ENCODE measurements around the gene DONSON. TPM values are rescaled to one million over a fixed set of nuclear protein-coding genes. Genes with fewer than 3 reads are reported as not detected.

DONSON gene
- total RNA-seq, 1 experiment from 2014 or later, result 35.3 TPM

- TF ChIP-seq, protein P1, sequence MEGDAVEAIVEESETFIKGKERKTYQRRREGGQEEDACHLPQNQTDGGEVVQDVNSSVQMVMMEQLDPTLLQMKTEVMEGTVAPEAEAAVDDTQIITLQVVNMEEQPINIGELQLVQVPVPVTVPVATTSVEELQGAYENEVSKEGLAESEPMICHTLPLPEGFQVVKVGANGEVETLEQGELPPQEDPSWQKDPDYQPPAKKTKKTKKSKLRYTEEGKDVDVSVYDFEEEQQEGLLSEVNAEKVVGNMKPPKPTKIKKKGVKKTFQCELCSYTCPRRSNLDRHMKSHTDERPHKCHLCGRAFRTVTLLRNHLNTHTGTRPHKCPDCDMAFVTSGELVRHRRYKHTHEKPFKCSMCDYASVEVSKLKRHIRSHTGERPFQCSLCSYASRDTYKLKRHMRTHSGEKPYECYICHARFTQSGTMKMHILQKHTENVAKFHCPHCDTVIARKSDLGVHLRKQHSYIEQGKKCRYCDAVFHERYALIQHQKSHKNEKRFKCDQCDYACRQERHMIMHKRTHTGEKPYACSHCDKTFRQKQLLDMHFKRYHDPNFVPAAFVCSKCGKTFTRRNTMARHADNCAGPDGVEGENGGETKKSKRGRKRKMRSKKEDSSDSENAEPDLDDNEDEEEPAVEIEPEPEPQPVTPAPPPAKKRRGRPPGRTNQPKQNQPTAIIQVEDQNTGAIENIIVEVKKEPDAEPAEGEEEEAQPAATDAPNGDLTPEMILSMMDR (conservative IDR thresholded peaks at IDR 0.05), result no peak
- Histone ChIP-seq H3K4me2 (ENCODE audit: insufficient read depth, insufficient read length, low read length) (no peak overlapping the region), H4K8ac (replicated peaks; ENCODE audit: insufficient read length, low read depth, low read length) (no peak overlapping the region), H3K23ac (ENCODE audit: insufficient read length, low read depth, low read length) (no peak overlapping the region), H3K79me2 (ENCODE audit: insufficient read depth, low read length) (no peaks in the 10 kb centered on the region), H3K18ac (ENCODE audit: insufficient read length, low read depth, low read length) (no peak overlapping the region), H3K23me2 (ENCODE audit: insufficient read length, low read depth, low read length, poor library complexity, severe bottlenecking) (no peaks in the 10 kb centered on the region), H3K27ac (ENCODE audit: insufficient read length, low read depth, low read length) (no peak overlapping the region), H2BK15ac (ENCODE audit: low read depth, low read length) (no peak overlapping the region), H4K5ac (ENCODE audit: insufficient read length, low read depth, low read length) (no peak overlapping the region), H3K56ac (ENCODE audit: insufficient read length, low read depth, low read length) (no peak overlapping the region), H4K91ac (ENCODE audit: insufficient read length, low read depth, low read length) (no peak overlapping the region), H3K4me1 (ENCODE audit: insufficient read depth, low read length) (no peaks in the 10 kb centered on the region), H3K4ac (ENCODE audit: low read depth, low read length) (no peak overlapping the region), H2BK5ac (ENCODE audit: insufficient read length, low read length) (no peak overlapping the region), H4K20me1 (ENCODE audit: control insufficient read depth, insufficient read depth, insufficient read length) (no peaks in the 10 kb centered on the region), H3K27me3 (ENCODE audit: insufficient read depth, low read length) (no peaks in the 10 kb centered on the region), H3T11ph (ENCODE audit: low read length) (no peak overlapping the region), H2BK120ac (ENCODE audit: low read depth, low read length, poor library complexity, severe bottlenecking) (no peak overlapping the region), H3K79me1 (ENCODE audit: insufficient read depth, low read depth, low read length, poor library complexity, severe bottlenecking) (no peaks in the 10 kb centered on the region), H2AFZ (ENCODE audit: low read length) (no peak overlapping the region), H2BK12ac (ENCODE audit: insufficient read length, low read depth, low read length) (no peak overlapping the region), H2BK20ac (ENCODE audit: low read depth, low read length, poor library complexity, severe bottlenecking) (no peak overlapping the region), H2AK5ac (ENCODE audit: insufficient read length, low read length) (no peak overlapping the region), H3K9ac (ENCODE audit: extremely low read depth, insufficient read length, low read length) (no peak overlapping the region), H3K14ac (ENCODE audit: insufficient read depth, low read length) (no peak overlapping the region), H3K9me3 (ENCODE audit: control insufficient read depth, low read depth, low read length) (no peaks in the 10 kb centered on the region)
- no peaks in the 10 kb centered on the region for H3K9me3 Mint-ChIP-seq
- WGBS (ENCODE audit: extremely low coverage, insufficient read length, low lambda C conversion rate), result no CpG with 5 or more reads among the region's 7 CpGs
- H3K36me3 Mint-ChIP-seq (ENCODE audit: insufficient read depth in 1 of 3, low read depth in 3 of 3), result peaks cover 0 to 15% (median 9%) of the 10 kb centered on the region in 3 experiments; a peak in 3 of 7 replicates
- no peaks in the 10 kb centered on the region for H3K27me3 Mint-ChIP-seq (ENCODE audit: low read depth)
- H3K27ac Mint-ChIP-seq, result no peak overlapping the region
- H3K4me3 Mint-ChIP-seq, result no peak overlapping the region
- DNase-seq, result no peak
- no peaks in the 10 kb centered on the region for H3K4me1 Mint-ChIP-seq
Measured at GRCh38 chr21:33611006-33611744, 22.7 kb upstream of the DONSON start.

Measured in H9 (cell line).